A673 (cell line): ENCODE results near the gene ZNF221. TPM values are rescaled to one million over a fixed set of nuclear protein-coding genes. Genes with fewer than 3 reads are reported as not detected.

Experiments used
- BruUV-seq: library from RNA; stranded (reverse); fragments of 400-500 nt; replicated peaks from 2 replicates; lab custom pipeline; 2021; lab: Mats Ljungman, UMichigan
- CTCF ChIA-PET: fragments of 300-600 bp; sonication (Branson Sonifier 250); formaldehyde crosslinking; loops from one replicate; lab custom pipeline; 2022; ENCODE audit warnings: antibody characterized with exemption; lab: Charles Lee
- POLR2A ChIA-PET: fragments of 300-600 bp; sonication (Branson Sonifier 250); formaldehyde crosslinking; loops from one replicate; lab custom pipeline; 2022; ENCODE audit warnings: antibody characterized with exemption; ENCODE audit not compliant: low non-redundant PET; lab: Charles Lee
- DNase-seq: peaks from one replicate; pipeline ENCODE4 v3.0.0-alpha.2; 2015; ENCODE audit warnings: low spot score
- H3K27ac ChIP-seq: fragments of 200-600 bp; sonication (generic); 2 replicates; pipeline ENCODE4 v1.5.1; 2016; ENCODE audit warnings: mixed run types, low read depth, mild to moderate bottlenecking, mixed read lengths, antibody characterized with exemption, low read length; ENCODE audit not compliant: poor library complexity, severe bottlenecking
- H3K27me3 ChIP-seq: fragments of 200-600 bp; sonication (generic); replicated peaks from 2 replicates; pipeline ENCODE4 v1.6.1; 2017; ENCODE audit warnings: mixed run types, low read depth, mild to moderate bottlenecking, mixed read lengths, antibody characterized with exemption, low read length; ENCODE audit not compliant: insufficient read depth, poor library complexity
- H3K36me3 ChIP-seq: fragments of 200-600 bp; sonication (generic); 2 replicates; pipeline ENCODE4 v1.6.1; 2016; ENCODE audit warnings: mixed run types, mild to moderate bottlenecking, mixed read lengths, antibody characterized with exemption, low read length; ENCODE audit not compliant: insufficient read depth, poor library complexity, severe bottlenecking
- H3K4me1 ChIP-seq: fragments of 200-600 bp; sonication (generic); 2 replicates; pipeline ENCODE4 v1.6.1; 2017; ENCODE audit warnings: mixed run types, mild to moderate bottlenecking, mixed read lengths, antibody characterized with exemption, low read length; ENCODE audit not compliant: insufficient read depth, poor library complexity, severe bottlenecking
- H3K4me3 ChIP-seq: fragments of 200-600 bp; sonication (generic); 2 replicates; pipeline ENCODE4 v1.5.1; 2016; ENCODE audit warnings: low read depth, mixed run types, mild to moderate bottlenecking, mixed read lengths, low read length; ENCODE audit not compliant: poor library complexity, severe bottlenecking
- H3K9me3 ChIP-seq: fragments of 200-600 bp; sonication (generic); 2 replicates; pipeline ENCODE4 v1.6.1; 2016; ENCODE audit warnings: mixed run types, low read depth, mild to moderate bottlenecking, mixed read lengths, antibody characterized with exemption, low read length; ENCODE audit not compliant: poor library complexity, severe bottlenecking
- CTCF ChIP-seq: fragments of 300-800, 200-600 bp; sonication (generic); conservative IDR thresholded peaks from 2 replicates; pipeline ENCODE4 v1.5.1; 2017; ENCODE audit warnings: low read depth, mild to moderate bottlenecking, antibody characterized with exemption, low read length, moderate library complexity, mixed read lengths
- EZH2 ChIP-seq: fragments of 200-600 bp; sonication (generic); IDR thresholded peaks from 2 replicates; pipeline ENCODE4 v1.6.1; 2017; ENCODE audit warnings: borderline replicate concordance, low read depth, mild to moderate bottlenecking, mixed read lengths, antibody characterized with exemption, low read length; ENCODE audit not compliant: poor library complexity, severe bottlenecking
- intact Hi-C: fragments of 100-400 bp; cut with micrococcal nuclease; formaldehyde crosslinking; loops from one replicate; pipeline ENCODE4 v1.10.0; 2022; ENCODE audit not compliant: unreplicated experiment
- total RNA-seq: library from RNA; stranded (reverse); gene quantifications from 2 replicates; pipeline ENCODE4 v1.2.3, GENCODE V29; 2021

The ZNF221 gene
- total RNA-seq, 1 experiment from 2014 or later: 4.8 TPM

- TF ChIP-seq CTCF (no peak), EZH2 (no peak)
- BruUV-seq: no TSS peak
- H3K4me3 ChIP-seq: no peak overlapping the region
- DNase-seq: no peak
- ChIA-PET CTCF (no interaction called here), POLR2A (no interaction called here)
- H3K9me3 ChIP-seq: peaks cover 12% of the 10 kb centered on the region
- no peaks in the 10 kb centered on the region for H3K27me3 ChIP-seq
- intact Hi-C loops: no loop called here
- no peaks in the 10 kb centered on the region for H3K36me3 ChIP-seq
- no peak overlapping the region for H3K27ac ChIP-seq
- no peaks in the 10 kb centered on the region for H3K4me1 ChIP-seq
These were observed 45.1 kb upstream of the ZNF221 start for GRCh38 chr19:43905897-43906296.

- ChIA-PET POLR2A (no interaction called here), CTCF (no interaction called here)
- intact Hi-C loops: no loop called here
- H3K27me3 ChIP-seq: no peaks in the 10 kb centered on the region
- TF ChIP-seq EZH2: no peak
- no peak for TF ChIP-seq CTCF
- peaks cover 20% of the 10 kb centered on the region for H3K9me3 ChIP-seq
- no TSS peak for BruUV-seq
- no peak overlapping the region for H3K27ac ChIP-seq
- H3K4me1 ChIP-seq: no peaks in the 10 kb centered on the region
- DNase-seq: no peak
- H3K36me3 ChIP-seq: no peaks in the 10 kb centered on the region
- no peak overlapping the region for H3K4me3 ChIP-seq
These were observed 44.3 kb upstream of the ZNF221 start for GRCh38 chr19:43906774-43907173.

GRCh38 chr19:43908659-43909058 is 42.4 kb upstream of the ZNF221 start:
- TF ChIP-seq CTCF: no peak
- TF ChIP-seq EZH2: no peak
- intact Hi-C loops: no loop called here
- Histone ChIP-seq H3K4me1 (no peaks in the 10 kb centered on the region), H3K36me3 (peaks cover 12% of the 10 kb centered on the region), H3K4me3 (no peak overlapping the region), H3K27me3 (no peaks in the 10 kb centered on the region), H3K27ac (no peak overlapping the region), H3K9me3 (peaks cover 36% of the 10 kb centered on the region)
- ChIA-PET POLR2A (no interaction called here), CTCF (no interaction called here)
- no peak for DNase-seq
- BruUV-seq: no TSS peak
